HCT116 (cell line): ENCODE results near the gene WDR37. TPM values are rescaled to one million over a fixed set of nuclear protein-coding genes. Genes with fewer than 3 reads are reported as not detected.

ENCODE experiments used
- ATAC-seq: fragments of 200-7000 bp; cut with Tn5 transposase; 2 replicates; pipeline ENCODE4 v1.9.1; 2020; ENCODE audit warnings: mild to moderate bottlenecking, moderate library complexity
- BruUV-seq: library from RNA; stranded (reverse); fragments of 400-500 nt; replicated peaks from 2 replicates; lab custom pipeline; 2021; lab: Mats Ljungman, UMichigan
- CTCF ChIA-PET: fragments of 300-600 bp; sonication (Branson Sonifier 250); formaldehyde crosslinking; loops from one replicate; lab custom pipeline; 2021; ENCODE audit warnings: antibody characterized with exemption; lab: Charles Lee
- POLR2A ChIA-PET: fragments of 300-600, 350-600 bp; sonication (Branson Sonifier 250); formaldehyde crosslinking; loops from one replicate; lab custom pipeline; 2021; ENCODE audit warnings: antibody characterized with exemption; lab: Charles Lee
- RAD21 ChIA-PET, 2 experiments: fragments of 300-600 bp; sonication (Branson Sonifier 250); formaldehyde crosslinking; loops; one replicate each; lab custom pipeline; 2023; ENCODE audit warnings: low total read pairs in 2 of 2; ENCODE audit not compliant: uncharacterized antibody in 2 of 2, unreplicated experiment in 2 of 2, low non-redundant PET in 1 of 2; lab: Charles Lee
- DNase-seq: peaks from one replicate; pipeline ENCODE4 v3.0.0-alpha.2; 2010; ENCODE audit warnings: low read depth, low spot score
- H2AFZ ChIP-seq: fragments of 200-600 bp; shearing (Covaris generic), sonication (generic); 2 replicates; pipeline ENCODE4 v1.6.1; 2017; ENCODE audit warnings: low read depth, mixed run types, mixed read lengths, antibody characterized with exemption, low read length; ENCODE audit not compliant: poor library complexity, severe bottlenecking
- H3K27ac ChIP-seq: 2 replicates; pipeline ENCODE4 v1.5.1; 2012; ENCODE audit warnings: low read depth, low read length
- H3K27me3 ChIP-seq: fragments of 200-600 bp; sonication (generic); 2 replicates; pipeline ENCODE4 v1.6.1; 2016; ENCODE audit warnings: mixed run types, low read length, mixed read lengths; ENCODE audit not compliant: insufficient read depth
- H3K36me3 ChIP-seq, 2 experiments: fragments of 200-500 bp in 1 of 2; fragments of 200-600 bp in 1 of 2; sonication (Bioruptor generic) in 1 of 2; sonication (generic) in 1 of 2; 2 replicates each; pipeline versions ENCODE4 v1.5.1 to v1.6.1; 2014 to 2016; ENCODE audit warnings: low read length in 2 of 2, inconsistent platforms in 1 of 2, mixed read lengths in 1 of 2, mixed run types in 1 of 2; ENCODE audit not compliant: insufficient read depth in 2 of 2, control insufficient read depth in 1 of 2
- H3K4me1 ChIP-seq, 2 experiments: fragments of 200-600 bp in 1 of 2; sonication (generic) in 1 of 2; 2 replicates each; pipeline versions ENCODE4 v1.5.1 to v1.6.1; 2012 to 2017; ENCODE audit warnings: low read length in 2 of 2, inconsistent platforms in 1 of 2, mild to moderate bottlenecking in 1 of 2, mixed read lengths in 1 of 2, mixed run types in 1 of 2, moderate library complexity in 1 of 2; ENCODE audit not compliant: insufficient read depth in 2 of 2, control insufficient read depth in 1 of 2
- H3K4me2 ChIP-seq: fragments of 200-600 bp; sonication (generic); 2 replicates; pipeline ENCODE4 v1.6.1; 2017; ENCODE audit warnings: mixed run types, low read length, mixed read lengths
- H3K4me3 ChIP-seq, 2 experiments: fragments of 200-600 bp in 1 of 2; sonication (generic) in 1 of 2; replicated peaks in 1 of 2; 2 replicates each; pipeline ENCODE4 v1.5.1; 2011 to 2016; ENCODE audit warnings: low read length in 2 of 2, control low read depth in 1 of 2, low read depth in 1 of 2, mild to moderate bottlenecking in 1 of 2, mixed read lengths in 1 of 2, mixed run types in 1 of 2
- H3K79me2 ChIP-seq: fragments of 200-600 bp; sonication (generic); 2 replicates; pipeline ENCODE4 v1.6.1; 2017; ENCODE audit warnings: mild to moderate bottlenecking, mixed run types, low read length, moderate library complexity, mixed read lengths; ENCODE audit not compliant: insufficient read depth
- H3K9ac ChIP-seq: fragments of 200-600 bp; sonication (generic); 2 replicates; pipeline ENCODE4 v1.6.1; 2016; ENCODE audit warnings: low read length, mixed read lengths
- H3K9me2 ChIP-seq: fragments of 200-600 bp; sonication (generic), shearing (Covaris generic); 2 replicates; pipeline ENCODE4 v1.6.1; 2017; ENCODE audit warnings: mixed run types, mild to moderate bottlenecking, moderate library complexity; ENCODE audit not compliant: insufficient read depth
- H3K9me3 ChIP-seq, 2 experiments: fragments of 200-500 bp in 1 of 2; fragments of 200-600 bp in 1 of 2; sonication (Bioruptor generic) in 1 of 2; sonication (generic) in 1 of 2; 2 replicates each; pipeline ENCODE4 v1.6.1; 2014 to 2017; ENCODE audit warnings: low read length in 2 of 2, mixed read lengths in 2 of 2, inconsistent platforms in 1 of 2, low read depth in 1 of 2, mild to moderate bottlenecking in 1 of 2, mixed run types in 1 of 2, moderate library complexity in 1 of 2; ENCODE audit not compliant: control insufficient read depth in 1 of 2, insufficient read depth in 1 of 2
- H4K20me1 ChIP-seq: fragments of 200-600 bp; sonication (generic), shearing (Covaris generic); 2 replicates; pipeline ENCODE4 v1.6.1; 2017; ENCODE audit warnings: mixed run types, mild to moderate bottlenecking, moderate library complexity; ENCODE audit not compliant: insufficient read depth
- CBX3 ChIP-seq: IDR thresholded peaks from 2 replicates; pipeline ENCODE4 v1.6.1; 2012; ENCODE audit warnings: low read depth
- CEBPB ChIP-seq: IDR thresholded peaks from 2 replicates; pipeline ENCODE4 v1.6.1; 2012; ENCODE audit warnings: low read depth
- ELF1 ChIP-seq: IDR thresholded peaks from 2 replicates; pipeline ENCODE4 v1.6.1; 2012; ENCODE audit warnings: low read depth, borderline replicate concordance
- EZH2 ChIP-seq: fragments of 200-600 bp; sonication (generic); IDR thresholded peaks from 2 replicates; pipeline ENCODE4 v1.6.1; 2017; ENCODE audit warnings: antibody characterized with exemption, mixed run types
- EZH2phosphoT487 ChIP-seq: fragments of 200-600 bp; IDR thresholded peaks from 2 replicates; pipeline ENCODE4 v1.6.1; 2018; ENCODE audit warnings: antibody characterized with exemption, borderline replicate concordance
- FOSL1 ChIP-seq: IDR thresholded peaks from 2 replicates; pipeline ENCODE4 v1.6.1; 2012; ENCODE audit warnings: low read depth
- JUND ChIP-seq: IDR thresholded peaks from 2 replicates; pipeline ENCODE4 v1.6.1; 2012
- POLR2A ChIP-seq: IDR thresholded peaks from 2 replicates; pipeline ENCODE4 v1.7.0; 2011; ENCODE audit warnings: borderline replicate concordance; ENCODE audit not compliant: insufficient read depth, insufficient read length; ENCODE audit errors: extremely low read depth
- RAD21 ChIP-seq: IDR thresholded peaks from 2 replicates; pipeline ENCODE4 v1.6.1; 2012; ENCODE audit warnings: low read depth, mild to moderate bottlenecking
- SIN3A ChIP-seq: IDR thresholded peaks from 2 replicates; pipeline ENCODE4 v1.6.1; 2012; ENCODE audit warnings: low read depth
- TCF7L2 ChIP-seq: IDR thresholded peaks from 2 replicates; pipeline ENCODE4 v1.7.0; 2011; ENCODE audit warnings: borderline replicate concordance, inconsistent platforms; ENCODE audit not compliant: insufficient read depth, insufficient read length; ENCODE audit errors: extremely low read depth
- YY1 ChIP-seq: IDR thresholded peaks from 2 replicates; pipeline ENCODE4 v1.6.1; 2011; ENCODE audit warnings: low read length, low read depth, moderate library complexity, mild to moderate bottlenecking; ENCODE audit not compliant: insufficient replicate concordance; ENCODE audit errors: extremely low read depth
- ZFX ChIP-seq: fragments of 450-650 bp; IDR thresholded peaks from 2 replicates; pipeline ENCODE4 v1.6.1; 2017
- ZNF274 ChIP-seq: fragments of 200-500 bp; sonication (Bioruptor generic); IDR thresholded peaks from 2 replicates; pipeline ENCODE4 v1.6.1; 2014; ENCODE audit warnings: mild to moderate bottlenecking, low read depth, low read length, inconsistent platforms
- intact Hi-C: fragments of 100-400 bp; cut with micrococcal nuclease; formaldehyde crosslinking; loops from 2 replicates; pipeline ENCODE4 v1.10.0; 2022
- total RNA-seq: library from RNA; stranded (reverse); gene quantifications from one replicate; pipeline ENCODE4 v1.2.1, GENCODE V29; 2021; ENCODE audit not compliant: unreplicated experiment
- TF ChIP-seq, protein P1 (sequence below): IDR thresholded peaks from 2 replicates; pipeline ENCODE4 v1.6.1; 2012; ENCODE audit warnings: low read depth
- TF ChIP-seq, protein P2 (sequence below): IDR thresholded peaks from 2 replicates; pipeline ENCODE4 v1.6.1; 2012
- TF ChIP-seq, protein P3 (sequence below): IDR thresholded peaks from 2 replicates; pipeline ENCODE4 v1.6.1; 2012
- TF ChIP-seq, protein P4 (sequence below), 3 experiments: fragments of 200-600 bp in 1 of 3; sonication (generic) in 1 of 3; IDR thresholded peaks in 2 of 3; conservative IDR thresholded peaks in 1 of 3; 2 replicates each; pipeline ENCODE4 v1.5.1; 2012 to 2017; ENCODE audit warnings: low read depth in 2 of 3, low read length in 2 of 3, antibody characterized with exemption in 1 of 3, borderline replicate concordance in 1 of 3, control low read depth in 1 of 3, mild to moderate bottlenecking in 1 of 3, mixed read lengths in 1 of 3, mixed run types in 1 of 3, moderate library complexity in 1 of 3; ENCODE audit not compliant: insufficient read depth in 1 of 3
- TF ChIP-seq, protein P5 (sequence below): IDR thresholded peaks from 2 replicates; pipeline ENCODE4 v1.6.1; 2011; ENCODE audit warnings: mild to moderate bottlenecking, low read length, moderate library complexity; ENCODE audit not compliant: insufficient replicate concordance; ENCODE audit errors: extremely low read depth

Gene WDR37
- total RNA-seq, 1 experiment from 2014 or later, result 9.1 TPM

DNA sequence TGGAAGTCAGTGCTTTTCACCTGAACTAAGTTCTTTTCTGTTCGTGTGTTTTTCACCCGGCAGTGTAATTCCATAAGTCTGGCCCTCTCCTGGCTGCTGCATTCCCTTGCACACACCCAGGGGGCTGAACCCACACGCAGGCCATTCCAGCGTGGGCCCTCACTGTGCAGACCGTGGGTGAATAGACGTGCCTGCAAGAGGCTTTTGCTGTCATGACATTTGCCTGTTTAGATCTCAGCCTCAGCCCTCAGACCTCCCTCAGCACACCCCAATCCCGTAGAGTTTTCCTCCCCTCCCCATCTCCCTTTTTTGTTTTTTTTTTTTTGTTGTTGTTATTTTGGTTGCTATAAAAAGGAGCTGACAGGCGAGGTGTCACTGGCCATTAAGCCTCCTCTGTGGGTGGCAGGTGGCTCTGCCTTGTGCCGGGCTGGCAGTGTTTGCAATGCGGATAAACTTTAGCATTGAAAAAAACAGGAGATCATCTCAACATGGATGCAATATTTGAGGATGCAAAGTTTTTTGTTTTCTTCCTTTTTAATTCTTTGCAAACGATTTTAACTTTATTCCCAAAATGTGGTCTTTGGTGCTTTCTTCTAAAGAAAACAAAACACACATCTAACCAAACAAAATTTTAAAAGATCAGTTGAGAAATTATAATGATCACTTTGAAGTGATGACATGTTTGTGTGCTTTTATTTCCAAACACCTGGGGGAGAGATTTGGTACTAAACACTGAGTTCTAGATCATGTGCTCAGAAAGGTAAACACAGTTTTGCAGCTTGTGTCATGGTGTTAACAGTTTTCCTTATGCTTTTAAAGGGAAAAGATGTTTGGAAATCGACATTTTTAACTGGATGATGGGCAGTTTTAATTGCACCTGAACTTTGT, 58.8 kb downstream of the WDR37 start:
- Histone ChIP-seq H3K27ac (no peak overlapping the region), H3K79me2 (no peaks in the 10 kb centered on the region), H4K20me1 (no peaks in the 10 kb centered on the region), H3K27me3 (no peaks in the 10 kb centered on the region), H3K9ac (no peak overlapping the region), H3K9me3 (no peaks in the 10 kb centered on the region), H2AFZ (no peak overlapping the region), H3K4me2 (no peak overlapping the region), H3K4me1 (peaks cover 7 to 10% of the 10 kb centered on the region in 2 experiments), H3K36me3 (no peaks in the 10 kb centered on the region; a peak in 1 of 4 replicates), H3K4me3 (no peak overlapping the region), H3K9me2 (no peaks in the 10 kb centered on the region)
- ChIA-PET CTCF (no interaction called here), POLR2A (no interaction called here), RAD21 (no interaction called here)
- intact Hi-C loops, result loop anchor here (5.0 kb wide), 1 partner anchor 252 kb away; no protein-coding TSS in a partner anchor
- DNase-seq (no peak), ATAC-seq (no peak)
- BruUV-seq, result no TSS peak
- no peak for TF ChIP-seq ZNF274
- TF ChIP-seq, protein P1, sequence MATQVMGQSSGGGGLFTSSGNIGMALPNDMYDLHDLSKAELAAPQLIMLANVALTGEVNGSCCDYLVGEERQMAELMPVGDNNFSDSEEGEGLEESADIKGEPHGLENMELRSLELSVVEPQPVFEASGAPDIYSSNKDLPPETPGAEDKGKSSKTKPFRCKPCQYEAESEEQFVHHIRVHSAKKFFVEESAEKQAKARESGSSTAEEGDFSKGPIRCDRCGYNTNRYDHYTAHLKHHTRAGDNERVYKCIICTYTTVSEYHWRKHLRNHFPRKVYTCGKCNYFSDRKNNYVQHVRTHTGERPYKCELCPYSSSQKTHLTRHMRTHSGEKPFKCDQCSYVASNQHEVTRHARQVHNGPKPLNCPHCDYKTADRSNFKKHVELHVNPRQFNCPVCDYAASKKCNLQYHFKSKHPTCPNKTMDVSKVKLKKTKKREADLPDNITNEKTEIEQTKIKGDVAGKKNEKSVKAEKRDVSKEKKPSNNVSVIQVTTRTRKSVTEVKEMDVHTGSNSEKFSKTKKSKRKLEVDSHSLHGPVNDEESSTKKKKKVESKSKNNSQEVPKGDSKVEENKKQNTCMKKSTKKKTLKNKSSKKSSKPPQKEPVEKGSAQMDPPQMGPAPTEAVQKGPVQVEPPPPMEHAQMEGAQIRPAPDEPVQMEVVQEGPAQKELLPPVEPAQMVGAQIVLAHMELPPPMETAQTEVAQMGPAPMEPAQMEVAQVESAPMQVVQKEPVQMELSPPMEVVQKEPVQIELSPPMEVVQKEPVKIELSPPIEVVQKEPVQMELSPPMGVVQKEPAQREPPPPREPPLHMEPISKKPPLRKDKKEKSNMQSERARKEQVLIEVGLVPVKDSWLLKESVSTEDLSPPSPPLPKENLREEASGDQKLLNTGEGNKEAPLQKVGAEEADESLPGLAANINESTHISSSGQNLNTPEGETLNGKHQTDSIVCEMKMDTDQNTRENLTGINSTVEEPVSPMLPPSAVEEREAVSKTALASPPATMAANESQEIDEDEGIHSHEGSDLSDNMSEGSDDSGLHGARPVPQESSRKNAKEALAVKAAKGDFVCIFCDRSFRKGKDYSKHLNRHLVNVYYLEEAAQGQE, result no peak
- TF ChIP-seq CBX3, result no peak
- no peak for TF ChIP-seq ZFX
- TF ChIP-seq EZH2phosphoT487, result no peak
- TF ChIP-seq TCF7L2, result no peak
- no peak for TF ChIP-seq ELF1
- no peak for TF ChIP-seq JUND
- TF ChIP-seq POLR2A, result no peak
- TF ChIP-seq, protein P2, sequence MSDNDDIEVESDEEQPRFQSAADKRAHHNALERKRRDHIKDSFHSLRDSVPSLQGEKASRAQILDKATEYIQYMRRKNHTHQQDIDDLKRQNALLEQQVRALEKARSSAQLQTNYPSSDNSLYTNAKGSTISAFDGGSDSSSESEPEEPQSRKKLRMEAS, result no peak
- TF ChIP-seq, protein P3, sequence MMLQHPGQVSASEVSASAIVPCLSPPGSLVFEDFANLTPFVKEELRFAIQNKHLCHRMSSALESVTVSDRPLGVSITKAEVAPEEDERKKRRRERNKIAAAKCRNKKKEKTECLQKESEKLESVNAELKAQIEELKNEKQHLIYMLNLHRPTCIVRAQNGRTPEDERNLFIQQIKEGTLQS, result no peak
- TF ChIP-seq, protein P4, sequence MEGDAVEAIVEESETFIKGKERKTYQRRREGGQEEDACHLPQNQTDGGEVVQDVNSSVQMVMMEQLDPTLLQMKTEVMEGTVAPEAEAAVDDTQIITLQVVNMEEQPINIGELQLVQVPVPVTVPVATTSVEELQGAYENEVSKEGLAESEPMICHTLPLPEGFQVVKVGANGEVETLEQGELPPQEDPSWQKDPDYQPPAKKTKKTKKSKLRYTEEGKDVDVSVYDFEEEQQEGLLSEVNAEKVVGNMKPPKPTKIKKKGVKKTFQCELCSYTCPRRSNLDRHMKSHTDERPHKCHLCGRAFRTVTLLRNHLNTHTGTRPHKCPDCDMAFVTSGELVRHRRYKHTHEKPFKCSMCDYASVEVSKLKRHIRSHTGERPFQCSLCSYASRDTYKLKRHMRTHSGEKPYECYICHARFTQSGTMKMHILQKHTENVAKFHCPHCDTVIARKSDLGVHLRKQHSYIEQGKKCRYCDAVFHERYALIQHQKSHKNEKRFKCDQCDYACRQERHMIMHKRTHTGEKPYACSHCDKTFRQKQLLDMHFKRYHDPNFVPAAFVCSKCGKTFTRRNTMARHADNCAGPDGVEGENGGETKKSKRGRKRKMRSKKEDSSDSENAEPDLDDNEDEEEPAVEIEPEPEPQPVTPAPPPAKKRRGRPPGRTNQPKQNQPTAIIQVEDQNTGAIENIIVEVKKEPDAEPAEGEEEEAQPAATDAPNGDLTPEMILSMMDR (IDR thresholded peaks at IDR 0.05 in 2 of 3, conservative IDR thresholded peaks at IDR 0.05 in 1 of 3; ENCODE audit: borderline replicate concordance in 1 of 3, insufficient read depth in 1 of 3, low read depth in 2 of 3, low read length in 2 of 3), result no peak
- no peak for TF ChIP-seq EZH2
- TF ChIP-seq CEBPB, result no peak
- TF ChIP-seq, protein P5, sequence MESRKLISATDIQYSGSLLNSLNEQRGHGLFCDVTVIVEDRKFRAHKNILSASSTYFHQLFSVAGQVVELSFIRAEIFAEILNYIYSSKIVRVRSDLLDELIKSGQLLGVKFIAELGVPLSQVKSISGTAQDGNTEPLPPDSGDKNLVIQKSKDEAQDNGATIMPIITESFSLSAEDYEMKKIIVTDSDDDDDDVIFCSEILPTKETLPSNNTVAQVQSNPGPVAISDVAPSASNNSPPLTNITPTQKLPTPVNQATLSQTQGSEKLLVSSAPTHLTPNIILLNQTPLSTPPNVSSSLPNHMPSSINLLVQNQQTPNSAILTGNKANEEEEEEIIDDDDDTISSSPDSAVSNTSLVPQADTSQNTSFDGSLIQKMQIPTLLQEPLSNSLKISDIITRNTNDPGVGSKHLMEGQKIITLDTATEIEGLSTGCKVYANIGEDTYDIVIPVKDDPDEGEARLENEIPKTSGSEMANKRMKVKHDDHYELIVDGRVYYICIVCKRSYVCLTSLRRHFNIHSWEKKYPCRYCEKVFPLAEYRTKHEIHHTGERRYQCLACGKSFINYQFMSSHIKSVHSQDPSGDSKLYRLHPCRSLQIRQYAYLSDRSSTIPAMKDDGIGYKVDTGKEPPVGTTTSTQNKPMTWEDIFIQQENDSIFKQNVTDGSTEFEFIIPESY, result no peak
- TF ChIP-seq FOSL1, result no peak
- TF ChIP-seq RAD21, result no peak
- no peak for TF ChIP-seq SIN3A
- TF ChIP-seq YY1, result no peak
